ENCODE results near the gene MORN3.
A peak's percentile ranks its signal among the peaks of the same experiment; 100 is the strongest.

The MORN3 gene

DNA sequence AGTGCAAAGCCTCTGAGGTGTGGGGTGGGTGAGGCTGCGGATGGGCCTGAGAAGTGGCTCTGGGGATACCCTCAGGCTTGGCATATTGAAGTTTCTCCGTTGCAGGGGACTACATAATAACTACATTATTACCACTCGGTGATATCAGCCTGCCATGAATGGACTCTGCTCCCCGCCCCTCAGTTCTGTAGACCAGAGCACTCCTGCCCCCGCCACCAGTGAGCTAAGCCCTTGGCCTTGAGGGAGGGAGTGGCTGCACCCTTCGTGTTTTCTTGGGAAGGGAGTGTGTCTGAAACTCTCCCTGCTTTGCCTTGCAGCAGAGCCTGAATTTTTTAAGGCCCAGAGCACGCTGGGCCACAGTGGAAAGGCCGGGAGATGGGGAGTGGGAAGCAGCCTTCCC is 41.4 kb downstream of the MORN3 start:
- Histone ChIP-seq H3K4me1 (ENCODE audit: insufficient read depth, low read length, poor library complexity, severe bottlenecking) (peaks cover 50% of the 10 kb centered on the region), H3K4me3 (ENCODE audit: low read length, poor library complexity, severe bottlenecking) (peak overlapping the region; percentile 81), H3K79me2 (ENCODE audit: insufficient read depth, low read length) (peaks cover 58% of the 10 kb centered on the region), H3K9me3 (ENCODE audit: insufficient read depth, low read depth, low read length) (no peaks in the 10 kb centered on the region), H4K20me1 (ENCODE audit: insufficient read depth, low read length, poor library complexity, severe bottlenecking) (peaks cover 41% of the 10 kb centered on the region), H3K4me2 (ENCODE audit: low read depth, low read length, poor library complexity, severe bottlenecking) (peak overlapping the region; percentile 98), H3K27me3 (ENCODE audit: insufficient read depth, low read length, poor library complexity, severe bottlenecking) (no peaks in the 10 kb centered on the region), H2AFZ (ENCODE audit: low read length) (no peak overlapping the region), H3K9ac (ENCODE audit: low read depth, low read length, poor library complexity, severe bottlenecking) (peak overlapping the region; percentile 77), H3K9me2 (replicated peaks; ENCODE audit: low read depth, low read length) (no peaks in the 10 kb centered on the region), H3K36me3 (ENCODE audit: insufficient read depth, low read length) (no peaks in the 10 kb centered on the region), H3F3A (ENCODE audit: low read depth) (no peaks in the 10 kb centered on the region)
- TF ChIP-seq CTCF (conservative IDR thresholded peaks at IDR 0.05; ENCODE audit: low read length): no peak
- TF ChIP-seq EZH2phosphoT487 (IDR thresholded peaks at IDR 0.05; ENCODE audit: borderline replicate concordance): no peak

GRCh38 chr12:121626853-121627640 is 42.4 kb downstream of the MORN3 start:
- H3K9me3 ChIP-seq (ENCODE audit: insufficient read depth, low read depth, low read length): no peaks in the 10 kb centered on the region
- peak overlapping the region; percentile 98 for H3K4me2 ChIP-seq (ENCODE audit: low read depth, low read length, poor library complexity, severe bottlenecking)
- TF ChIP-seq EZH2phosphoT487 (IDR thresholded peaks at IDR 0.05; ENCODE audit: borderline replicate concordance) (no peak), CTCF (conservative IDR thresholded peaks at IDR 0.05; ENCODE audit: low read length) (no peak; the same call in none of the 2 replicates)
- peaks cover 33% of the 10 kb centered on the region for H4K20me1 ChIP-seq (ENCODE audit: insufficient read depth, low read length, poor library complexity, severe bottlenecking)
- peaks cover 48% of the 10 kb centered on the region for H3K79me2 ChIP-seq (ENCODE audit: insufficient read depth, low read length)
- H3K4me3 ChIP-seq (ENCODE audit: low read length, poor library complexity, severe bottlenecking): peak overlapping the region; percentile 81
- H3K4me1 ChIP-seq (ENCODE audit: insufficient read depth, low read length, poor library complexity, severe bottlenecking): peaks cover 40% of the 10 kb centered on the region
- peak overlapping the region; percentile 77 for H3K9ac ChIP-seq (ENCODE audit: low read depth, low read length, poor library complexity, severe bottlenecking)
- no peaks in the 10 kb centered on the region for H3K27me3 ChIP-seq (ENCODE audit: insufficient read depth, low read length, poor library complexity, severe bottlenecking)
- H3K36me3 ChIP-seq (ENCODE audit: insufficient read depth, low read length): no peaks in the 10 kb centered on the region
- H2AFZ ChIP-seq (ENCODE audit: low read length): no peak overlapping the region
- no peaks in the 10 kb centered on the region for H3K9me2 ChIP-seq (replicated peaks; ENCODE audit: low read depth, low read length)
- no peaks in the 10 kb centered on the region for H3F3A ChIP-seq (ENCODE audit: low read depth)

DNA sequence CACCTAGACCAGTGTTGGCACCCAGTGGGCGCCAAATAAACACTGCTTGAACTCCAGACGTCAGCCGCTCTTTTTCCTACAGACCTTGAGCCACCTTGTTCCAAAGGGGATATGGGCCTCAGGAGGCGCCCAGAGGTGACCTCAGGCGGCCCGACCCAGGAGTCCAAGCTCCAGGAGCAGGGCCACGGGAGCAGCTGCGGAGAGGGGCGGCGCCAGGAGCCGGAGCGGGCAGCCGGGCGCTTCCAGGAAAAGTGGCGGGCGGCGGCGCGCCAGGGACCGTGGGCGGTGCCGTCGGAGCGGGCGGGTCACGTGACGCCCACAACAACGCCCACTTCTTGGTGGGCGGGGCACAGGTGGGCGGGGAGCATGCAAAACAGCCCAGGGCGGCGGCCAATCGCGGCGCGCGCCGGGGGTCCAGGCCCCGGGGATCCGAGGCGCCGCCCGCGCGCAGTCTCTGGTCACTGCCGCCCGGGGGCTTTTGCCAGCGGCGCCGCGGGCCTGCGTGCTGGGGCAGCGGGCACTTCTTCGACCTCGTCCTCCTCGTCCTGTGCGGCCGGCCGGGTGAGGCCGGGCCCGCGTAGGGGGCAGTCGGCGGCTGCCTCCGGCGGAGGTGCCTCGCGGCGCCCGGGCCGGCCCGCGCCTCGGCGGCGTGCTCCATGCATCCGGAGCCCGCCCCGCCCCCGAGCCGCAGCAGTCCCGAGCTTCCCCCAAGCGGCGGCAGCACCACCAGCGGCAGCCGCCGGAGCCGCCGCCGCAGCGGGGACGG is 43.2 kb downstream of the MORN3 start, which contains the start of gene ORAI1:
Gene ORAI1, plus strand, starts transcription at position 444 of the 766 bp plus-strand sequence.
- no peaks in the 10 kb centered on the region for H3K9me2 ChIP-seq (replicated peaks; ENCODE audit: low read depth, low read length)
- no peaks in the 10 kb centered on the region for H3F3A ChIP-seq (ENCODE audit: low read depth)
- H2AFZ ChIP-seq (ENCODE audit: low read length): peak within 1 kb of the TSS; percentile 91
- H3K4me2 ChIP-seq (ENCODE audit: low read depth, low read length, poor library complexity, severe bottlenecking): peak within 1 kb of the TSS; percentile 98
- no peaks in the 10 kb centered on the region for H3K27me3 ChIP-seq (ENCODE audit: insufficient read depth, low read length, poor library complexity, severe bottlenecking)
- peak within 1 kb of the TSS; percentile 77 for H3K9ac ChIP-seq (ENCODE audit: low read depth, low read length, poor library complexity, severe bottlenecking)
- no peaks in the 10 kb centered on the region for H3K36me3 ChIP-seq (ENCODE audit: insufficient read depth, low read length)
- H3K4me3 ChIP-seq (ENCODE audit: low read length, poor library complexity, severe bottlenecking): peak within 1 kb of the TSS; percentile 81
- TF ChIP-seq EZH2phosphoT487 (IDR thresholded peaks at IDR 0.05; ENCODE audit: borderline replicate concordance) (no peak), CTCF (conservative IDR thresholded peaks at IDR 0.05; ENCODE audit: low read length) (0 out of 2 replicates have a peak, but pooled peaks have one; percentile 16)
- peaks cover 40% of the 10 kb centered on the region for H3K79me2 ChIP-seq (ENCODE audit: insufficient read depth, low read length)
- peaks cover 29% of the 10 kb centered on the region for H4K20me1 ChIP-seq (ENCODE audit: insufficient read depth, low read length, poor library complexity, severe bottlenecking)
- H3K9me3 ChIP-seq (ENCODE audit: insufficient read depth, low read depth, low read length): no peaks in the 10 kb centered on the region
- H3K4me1 ChIP-seq (ENCODE audit: insufficient read depth, low read length, poor library complexity, severe bottlenecking): peaks cover 36% of the 10 kb centered on the region

Measured in Loucy (cell line).